Islet of Langerhans (tissue), 1 donor: ENCODE data around the gene TIE1.

Experiments used
- FAIRE-seq: peaks from one replicate; lab custom pipeline; 2011; peaks lifted over from hg19 to GRCh38; lab: Jason Lieb, UNC

TIE1 gene

DNA sequence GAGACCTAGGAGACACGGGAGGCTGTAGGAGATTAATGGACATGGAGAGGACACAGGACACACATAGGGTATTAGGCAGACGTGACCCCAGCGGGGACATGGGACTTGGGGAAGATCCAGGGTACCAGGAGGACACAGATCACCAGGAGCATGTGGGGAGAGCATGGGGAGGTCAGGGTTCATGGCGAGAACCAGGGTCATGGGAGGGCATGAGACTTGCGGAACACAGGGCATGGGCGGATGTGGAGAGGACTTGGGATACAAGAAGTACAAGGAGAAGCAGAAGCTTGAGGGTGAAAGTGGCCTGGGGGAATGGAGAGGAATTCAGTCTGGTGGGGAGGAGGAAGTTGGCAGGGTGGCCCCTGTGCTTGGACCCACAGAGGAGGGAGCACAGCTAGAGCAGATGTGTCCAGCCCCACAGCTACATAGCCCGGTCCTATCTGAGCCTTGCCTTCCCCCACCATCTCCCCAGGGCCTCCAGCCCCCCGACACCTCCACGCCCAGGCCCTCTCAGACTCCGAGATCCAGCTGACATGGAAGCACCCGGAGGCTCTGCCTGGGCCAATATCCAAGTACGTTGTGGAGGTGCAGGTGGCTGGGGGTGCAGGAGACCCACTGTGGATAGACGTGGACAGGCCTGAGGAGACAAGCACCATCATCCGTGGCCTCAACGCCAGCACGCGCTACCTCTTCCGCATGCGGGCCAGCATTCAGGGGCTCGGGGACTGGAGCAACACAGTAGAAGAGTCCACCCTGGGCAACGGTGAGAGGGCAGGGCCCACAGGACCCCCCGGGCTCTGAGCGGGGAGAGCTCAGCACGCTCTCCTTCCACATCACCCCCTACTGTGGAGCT, 12.1 kb downstream of the TIE1 start:
- no peak for FAIRE-seq

DNA sequence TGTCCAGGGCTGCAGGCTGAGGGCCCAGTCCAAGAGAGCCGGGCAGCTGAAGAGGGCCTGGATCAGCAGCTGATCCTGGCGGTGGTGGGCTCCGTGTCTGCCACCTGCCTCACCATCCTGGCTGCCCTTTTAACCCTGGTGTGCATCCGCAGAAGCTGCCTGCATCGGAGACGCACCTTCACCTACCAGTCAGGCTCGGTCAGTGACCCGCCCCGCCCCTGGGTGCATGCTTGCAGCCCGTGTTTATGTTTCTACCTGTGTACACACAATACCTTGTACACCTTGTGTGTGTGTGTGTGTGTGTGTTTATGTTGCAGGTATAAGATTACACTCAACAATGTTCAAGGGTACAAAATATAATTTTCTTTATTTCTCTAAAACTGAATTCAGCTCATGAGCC, 13.0 kb downstream of the TIE1 start:
- FAIRE-seq = no peak

DNA sequence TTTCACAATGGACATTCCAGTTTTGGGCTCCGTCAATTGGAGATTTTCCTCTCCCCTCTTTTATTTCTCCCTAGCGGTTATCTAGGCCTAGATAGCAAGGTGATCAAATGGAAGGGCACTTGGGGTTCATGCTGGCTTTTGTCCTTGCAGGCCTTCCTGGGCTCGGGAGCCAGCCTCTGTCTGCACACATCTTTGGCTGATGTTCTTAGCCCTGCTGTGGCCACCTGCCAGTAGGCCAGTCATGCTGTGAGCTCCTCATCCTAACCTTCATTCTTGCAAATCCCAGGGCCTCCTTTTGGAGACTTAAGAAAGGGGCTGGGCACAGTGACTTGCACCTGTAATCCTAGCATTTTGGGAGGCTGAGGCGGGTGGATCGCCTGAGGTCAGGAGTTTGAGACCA, 13.5 kb downstream of the TIE1 start:
- no peak for FAIRE-seq

DNA sequence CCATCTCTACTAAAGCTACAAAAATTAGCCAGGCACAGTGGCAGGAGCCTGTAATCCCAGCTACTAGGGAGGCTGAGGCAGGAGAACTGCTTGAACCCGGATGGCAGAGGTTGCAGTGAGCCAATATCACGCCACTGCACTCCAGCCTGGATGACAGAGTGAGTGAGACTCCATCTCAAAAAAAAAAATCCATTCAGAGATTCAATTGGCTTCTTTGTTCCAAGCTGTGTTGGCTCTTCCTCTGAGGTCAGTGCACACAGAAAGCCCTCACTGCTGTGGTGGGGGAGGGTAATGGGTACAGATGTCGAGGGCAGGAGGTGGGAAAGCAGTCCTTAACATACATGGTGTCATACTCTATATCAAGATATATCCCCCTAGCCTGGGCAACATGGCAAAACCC, 14.7 kb downstream of the TIE1 start:
- FAIRE-seq = no peak

GRCh38 chr1:43315963-43316737, 15.4 kb downstream of the TIE1 start:
- no peak for FAIRE-seq

- FAIRE-seq = no peak
Measured at GRCh38 chr1:43316738-43317520, 16.1 kb downstream of the TIE1 start.

GRCh38 chr1:43317817-43318471, 17.2 kb downstream of the TIE1 start:
- FAIRE-seq = no peak

GRCh38 chr1:43318831-43319230, 18.0 kb downstream of the TIE1 start:
- no peak for FAIRE-seq

DNA sequence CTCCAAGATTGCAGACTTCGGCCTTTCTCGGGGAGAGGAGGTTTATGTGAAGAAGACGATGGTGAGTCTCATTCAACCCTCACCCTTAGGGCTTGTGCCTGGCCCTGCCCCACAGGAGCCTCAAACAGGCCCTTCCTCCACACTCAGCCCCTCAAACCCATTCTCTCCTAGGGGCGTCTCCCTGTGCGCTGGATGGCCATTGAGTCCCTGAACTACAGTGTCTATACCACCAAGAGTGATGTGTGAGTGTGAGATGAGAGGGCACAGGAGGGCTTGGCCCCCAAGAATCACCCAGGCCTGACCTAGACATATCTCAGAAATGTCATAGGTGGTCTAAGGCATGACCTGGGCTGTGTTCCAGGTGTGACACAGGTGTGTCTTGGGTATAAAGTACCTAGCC, 18.5 kb downstream of the TIE1 start:
- no peak for FAIRE-seq

DNA sequence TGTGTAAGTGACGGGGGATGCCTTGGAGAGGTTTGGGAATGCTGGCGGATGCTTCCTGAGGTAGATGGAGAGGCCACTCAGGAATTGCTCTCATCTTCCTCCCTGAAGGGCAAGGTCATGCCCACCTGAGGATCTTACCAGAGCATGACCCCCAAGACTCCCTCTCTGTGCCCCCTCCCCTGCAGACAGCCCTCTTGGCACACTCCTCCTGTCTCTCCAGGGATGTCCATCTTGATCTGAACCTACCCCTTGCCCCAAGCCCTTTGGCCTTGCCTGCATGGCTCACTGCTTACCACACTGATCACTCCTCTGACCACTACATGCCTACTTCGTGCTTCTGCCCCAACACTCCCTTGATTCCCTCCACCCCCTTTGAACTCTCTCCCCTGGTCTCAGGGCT, 19.0 kb downstream of the TIE1 start:
- no peak for FAIRE-seq

DNA sequence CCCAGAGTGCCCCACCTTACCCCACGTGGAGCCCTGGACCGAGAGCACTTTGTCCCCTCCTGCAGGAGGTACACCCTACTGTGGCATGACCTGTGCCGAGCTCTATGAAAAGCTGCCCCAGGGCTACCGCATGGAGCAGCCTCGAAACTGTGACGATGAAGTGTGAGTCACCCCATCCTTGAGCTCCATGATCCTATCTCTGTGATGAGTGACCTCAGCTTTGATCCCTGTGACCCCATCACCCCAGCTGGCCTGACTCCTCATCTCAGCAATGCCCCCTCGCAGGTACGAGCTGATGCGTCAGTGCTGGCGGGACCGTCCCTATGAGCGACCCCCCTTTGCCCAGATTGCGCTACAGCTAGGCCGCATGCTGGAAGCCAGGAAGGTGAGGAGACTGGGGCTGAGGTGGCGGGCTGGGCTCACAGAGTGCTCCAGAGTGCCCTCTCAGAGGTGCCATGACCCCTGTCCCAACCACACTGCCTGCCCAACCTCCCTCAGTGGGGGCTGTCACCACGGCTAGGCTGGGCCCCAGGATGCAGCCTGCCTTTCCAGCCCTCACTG, 20.6 kb downstream of the TIE1 start:
- no peak for FAIRE-seq

GRCh38 chr1:43322506-43322905, 21.7 kb downstream of the TIE1 start:
- FAIRE-seq = no peak

GRCh38 chr1:43324810-43325209, 24.0 kb downstream of the TIE1 start:
- no peak for FAIRE-seq

GRCh38 chr1:43325381-43325780, 24.6 kb downstream of the TIE1 start:
- FAIRE-seq = no peak

DNA sequence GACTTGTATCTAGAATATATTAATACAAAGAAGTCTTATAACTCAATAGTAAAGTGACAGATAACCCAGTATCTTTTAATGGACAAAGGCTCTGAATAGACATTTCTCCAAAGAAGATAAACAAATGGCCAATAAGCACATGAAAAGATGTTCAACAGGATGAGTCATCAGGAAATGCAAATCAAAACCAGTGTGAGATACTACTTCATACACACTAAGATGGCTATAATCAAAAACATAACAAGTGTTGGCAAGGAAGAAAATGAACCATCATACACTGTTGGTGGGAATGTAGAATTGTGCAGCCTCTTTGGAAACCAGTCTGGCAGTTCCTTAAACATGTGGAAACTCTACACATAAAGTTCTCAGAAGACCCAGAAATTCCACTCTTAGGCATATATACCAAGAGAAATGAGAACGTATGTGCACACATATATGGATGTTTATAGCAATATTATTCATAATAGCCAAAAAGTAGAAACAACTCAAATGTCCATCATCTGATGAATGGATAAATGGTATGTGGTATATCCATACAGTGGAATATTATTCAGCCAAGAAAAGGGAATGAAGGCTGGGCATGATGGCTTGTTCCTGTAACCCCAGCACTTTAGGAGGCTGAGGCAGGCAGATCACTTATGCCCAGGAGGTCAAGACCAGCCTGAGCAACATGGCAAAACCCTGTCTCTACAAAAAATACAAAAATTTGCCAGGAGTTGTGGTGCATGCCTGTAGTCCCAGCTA, 26.9 kb downstream of the TIE1 start:
- no peak for FAIRE-seq

DNA sequence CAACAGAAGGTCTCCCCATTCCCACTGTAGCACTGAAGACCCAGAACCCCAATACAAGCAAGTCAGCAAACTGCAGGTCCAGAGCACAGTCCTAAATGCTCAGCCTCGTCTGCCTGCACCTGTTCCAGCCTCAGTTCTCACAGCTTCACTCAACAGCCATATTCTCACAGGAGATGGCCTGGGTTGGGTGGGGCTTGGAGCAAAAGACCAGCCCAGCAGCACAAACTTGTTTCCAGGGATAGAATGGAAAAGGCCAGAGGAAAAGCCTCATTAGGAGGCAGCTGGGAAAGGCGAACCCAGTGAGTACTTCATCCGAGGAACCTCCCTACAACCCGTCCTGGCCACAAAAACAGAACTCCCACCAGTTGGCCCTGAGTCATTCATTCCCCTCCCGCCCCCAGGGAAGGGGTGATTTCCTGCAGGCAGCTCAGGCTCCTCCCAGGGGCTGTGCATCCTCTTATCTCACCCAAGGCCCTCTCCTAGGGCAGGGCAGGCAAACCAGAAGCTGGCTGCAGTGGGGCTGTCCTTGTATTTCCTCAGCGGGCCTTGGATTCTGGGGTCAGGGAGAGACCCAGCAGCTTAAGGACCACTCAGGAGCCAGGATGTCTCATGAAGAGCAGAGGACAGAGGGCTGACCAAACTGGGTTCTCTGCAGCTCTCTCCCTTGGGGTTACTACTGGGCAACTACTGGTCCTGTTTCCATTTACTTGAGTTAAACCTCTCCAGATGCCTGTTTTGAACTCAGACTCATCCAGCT, 29.4 kb downstream of the TIE1 start:
- no peak for FAIRE-seq

DNA sequence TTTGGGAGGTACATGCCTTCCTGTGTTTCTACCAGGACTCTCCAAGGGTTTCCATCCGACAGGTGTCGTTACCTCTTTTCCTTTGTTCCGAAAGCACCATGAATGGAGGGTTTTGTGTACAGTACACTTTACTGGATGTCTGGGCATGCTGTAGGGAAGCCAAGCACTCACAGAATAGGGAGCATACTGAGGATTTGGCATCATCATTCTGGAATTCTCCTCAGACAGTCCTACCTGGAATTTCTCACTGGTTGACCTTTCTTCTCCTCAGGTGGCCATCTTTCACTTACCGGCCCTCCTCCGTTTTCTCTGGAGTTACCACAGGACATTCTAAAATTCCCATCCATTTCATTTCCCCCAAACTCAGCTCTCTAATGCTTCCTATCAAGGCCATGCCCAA, 30.9 kb downstream of the TIE1 start:
- no peak for FAIRE-seq

DNA sequence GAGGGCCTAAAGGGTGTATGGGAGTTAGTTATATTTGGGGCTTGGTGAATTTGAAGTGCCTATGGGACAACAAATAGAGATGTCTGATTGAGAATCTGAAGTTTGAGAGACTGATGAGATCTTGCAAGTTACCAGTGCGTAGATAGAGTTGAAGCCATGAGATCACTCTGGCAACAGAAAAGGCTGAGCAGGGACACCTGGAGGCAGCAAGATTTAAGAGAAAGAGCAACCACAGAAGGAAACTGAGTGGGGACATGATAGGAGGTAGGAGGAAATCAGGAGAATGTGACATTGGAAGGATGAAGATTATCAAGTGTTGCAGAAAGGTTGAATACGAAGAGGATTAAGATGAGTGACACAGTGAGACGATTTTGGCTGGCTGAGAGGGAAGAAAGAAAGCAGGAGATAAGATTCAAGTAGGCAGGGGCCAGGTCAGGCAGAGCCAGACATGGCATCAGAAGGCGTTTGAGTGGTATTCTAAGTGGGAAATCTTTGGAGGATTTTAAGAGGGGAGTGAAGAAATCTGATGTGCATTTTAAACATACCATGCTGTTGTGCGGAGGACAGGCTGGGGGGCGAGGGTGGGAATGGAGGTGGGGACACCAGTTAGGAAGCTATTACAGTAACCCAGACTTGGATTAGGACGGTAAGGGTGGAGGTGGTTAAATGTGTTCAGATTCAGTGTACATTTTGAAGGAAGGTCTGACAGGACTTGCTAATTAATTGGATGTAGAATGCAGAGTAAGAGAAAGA, 33.8 kb downstream of the TIE1 start:
- no peak for FAIRE-seq

DNA sequence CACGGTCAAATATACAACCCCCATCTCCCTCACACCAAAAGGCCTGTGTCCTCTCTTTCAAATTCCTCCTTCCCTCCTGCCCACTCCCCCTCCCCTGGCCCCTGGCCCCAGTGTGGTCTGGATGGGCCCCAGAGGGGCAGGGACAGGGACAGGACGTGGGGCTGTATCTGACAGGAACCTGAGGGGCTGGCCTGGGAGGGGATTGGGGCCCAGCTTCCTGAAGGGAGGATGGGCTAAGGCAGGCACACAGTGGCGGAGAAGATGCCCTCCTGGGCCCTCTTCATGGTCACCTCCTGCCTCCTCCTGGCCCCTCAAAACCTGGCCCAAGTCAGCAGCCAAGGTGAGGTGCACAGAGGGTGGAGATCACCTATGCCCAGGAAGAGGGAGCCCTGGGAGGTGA, 36.8 kb downstream of the TIE1 start, which contains the start of gene MPL:
TSS of gene MPL (plus strand) at position 231 of the 400 bp plus-strand sequence. CDS start at position 262, 31 bp downstream.
- FAIRE-seq = no peak

DNA sequence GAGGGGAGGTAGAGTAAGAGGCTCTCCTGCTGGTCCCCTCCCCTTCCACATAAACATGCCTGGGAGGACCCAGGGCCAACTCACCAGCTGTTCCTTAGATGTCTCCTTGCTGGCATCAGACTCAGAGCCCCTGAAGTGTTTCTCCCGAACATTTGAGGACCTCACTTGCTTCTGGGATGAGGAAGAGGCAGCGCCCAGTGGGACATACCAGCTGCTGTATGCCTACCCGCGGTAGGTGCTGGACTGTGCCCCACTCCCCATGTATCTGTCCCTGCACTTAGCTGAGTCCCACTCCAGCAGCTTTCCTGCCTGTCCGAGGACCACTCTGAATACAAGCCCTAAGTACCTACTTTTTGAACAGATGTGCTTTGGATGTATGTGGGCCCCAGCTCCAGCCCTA, 37.2 kb downstream of the TIE1 start:
- no peak for FAIRE-seq
